GM23338 (cell line): ENCODE results near the gene PTPRZ1. TPM values are rescaled to one million over a fixed set of nuclear protein-coding genes. Genes with fewer than 3 reads are reported as not detected.

Source experiments
- ATAC-seq: fragments of 200-7000 bp; cut with Tn5 transposase; 3 replicates; pipeline ENCODE4 v1.9.1; 2020
- DNase-seq: peaks from one replicate; pipeline ENCODE4 v3.0.0-alpha.2; 2015; ENCODE audit warnings: low spot score
- H2AFZ ChIP-seq: fragments of 200-600 bp; sonication (generic); 2 replicates; pipeline ENCODE4 v1.8.0; 2016; ENCODE audit warnings: antibody characterized with exemption, mild to moderate bottlenecking, moderate library complexity
- H3F3A ChIP-seq: fragments of 200-600 bp; sonication (generic); replicated peaks from 2 replicates; pipeline ENCODE4 v1.8.0; 2017; ENCODE audit warnings: antibody characterized with exemption, mixed run types, low read depth
- H3K27ac ChIP-seq: fragments of 200-600 bp; sonication (generic); 2 replicates; pipeline ENCODE4 v1.6.1; 2016; ENCODE audit warnings: low read depth
- H3K27me3 ChIP-seq: fragments of 200-600 bp; sonication (generic); 2 replicates; pipeline ENCODE4 v1.8.0; 2016; ENCODE audit warnings: mild to moderate bottlenecking, mixed run types, moderate library complexity; ENCODE audit not compliant: insufficient read depth
- H3K36me3 ChIP-seq: fragments of 200-600 bp; sonication (generic); 2 replicates; pipeline ENCODE4 v1.8.0; 2016; ENCODE audit warnings: mild to moderate bottlenecking; ENCODE audit not compliant: insufficient read depth
- H3K4me1 ChIP-seq: fragments of 200-600 bp; sonication (generic); 2 replicates; pipeline ENCODE4 v1.8.0; 2016; ENCODE audit warnings: mild to moderate bottlenecking, moderate library complexity; ENCODE audit not compliant: insufficient read depth
- H3K4me2 ChIP-seq: fragments of 200-600 bp; sonication (generic); 2 replicates; pipeline ENCODE4 v1.7.1; 2017; ENCODE audit warnings: mixed run types
- H3K4me3 ChIP-seq: fragments of 200-600 bp; sonication (generic); 2 replicates; pipeline ENCODE4 v1.6.1; 2016; ENCODE audit warnings: mixed run types
- H3K79me2 ChIP-seq: fragments of 200-600 bp; sonication (generic); replicated peaks from 2 replicates; pipeline ENCODE4 v1.8.0; 2017; ENCODE audit warnings: mild to moderate bottlenecking; ENCODE audit not compliant: insufficient read depth
- H3K9me2 ChIP-seq: fragments of 200-600 bp; sonication (generic); 2 replicates; pipeline ENCODE4 v1.8.0; 2017; ENCODE audit not compliant: insufficient read depth
- H4K20me1 ChIP-seq: fragments of 200-600 bp; sonication (generic); replicated peaks from 2 replicates; pipeline ENCODE4 v1.8.0; 2017; ENCODE audit warnings: mild to moderate bottlenecking; ENCODE audit not compliant: insufficient read depth
- H3K27ac Mint-ChIP-seq: 2 replicates; pipeline ENCODE4 v1.8.0; 2020; ENCODE audit warnings: inconsistent platforms, mild to moderate bottlenecking, moderate library complexity, mixed read lengths
- H3K27me3 Mint-ChIP-seq: 3 replicates; pipeline ENCODE4 v1.8.0; 2022; ENCODE audit warnings: low read depth, mild to moderate bottlenecking, moderate library complexity, mixed read lengths, inconsistent platforms; ENCODE audit not compliant: insufficient read depth, poor library complexity
- H3K36me3 Mint-ChIP-seq: 3 replicates; pipeline ENCODE4 v1.8.0; 2021; ENCODE audit warnings: low read depth, mild to moderate bottlenecking, inconsistent platforms, moderate library complexity, mixed read lengths
- H3K4me1 Mint-ChIP-seq: 3 replicates; pipeline ENCODE4 v1.8.0; 2020; ENCODE audit warnings: mild to moderate bottlenecking, inconsistent platforms, mixed read lengths
- H3K4me3 Mint-ChIP-seq: 3 replicates; pipeline ENCODE4 v1.8.0; 2021; ENCODE audit warnings: moderate library complexity, mild to moderate bottlenecking, inconsistent platforms, mixed read lengths
- H3K9me3 Mint-ChIP-seq: 3 replicates; pipeline ENCODE4 v1.8.0; 2020; ENCODE audit warnings: moderate library complexity, mild to moderate bottlenecking, inconsistent platforms, mixed read lengths
- CREB1 ChIP-seq: fragments of 250-450 bp; sonication (Bioruptor Pico); IDR thresholded peaks from 2 replicates; pipeline ENCODE4 v1.5.0; 2020; ENCODE audit warnings: low read depth, mild to moderate bottlenecking, moderate library complexity
- EZH2 ChIP-seq: fragments of 200-600 bp; sonication (generic); IDR thresholded peaks from one replicate; pipeline ENCODE4 v1.8.0; 2017; ENCODE audit warnings: antibody characterized with exemption, mild to moderate bottlenecking, low read depth; ENCODE audit not compliant: unreplicated experiment
- EZH2phosphoT487 ChIP-seq: fragments of 200-600 bp; sonication (generic); IDR thresholded peaks from one replicate; pipeline ENCODE4 v1.8.1; 2018; ENCODE audit warnings: antibody characterized with exemption; ENCODE audit not compliant: unreplicated experiment
- JUNB ChIP-seq: IDR thresholded peaks from one replicate; pipeline ENCODE4 v1.6.1; 2016; ENCODE audit warnings: antibody characterized with exemption; ENCODE audit not compliant: unreplicated experiment
- NANOG ChIP-seq: IDR thresholded peaks from 2 replicates; pipeline ENCODE4 v1.6.1; 2016; ENCODE audit warnings: antibody characterized with exemption, borderline replicate concordance
- POLR2AphosphoS5 ChIP-seq: IDR thresholded peaks from 2 replicates; pipeline ENCODE4 v1.6.1; 2016; ENCODE audit warnings: antibody characterized with exemption, low read depth
- STAT1 ChIP-seq: IDR thresholded peaks from one replicate; pipeline ENCODE4 v1.6.1; 2016; ENCODE audit warnings: antibody characterized with exemption; ENCODE audit not compliant: unreplicated experiment
- ZNF114 ChIP-seq: fragments of 250-450 bp; sonication (Bioruptor Pico); IDR thresholded peaks from 2 replicates; pipeline ENCODE4 v1.5.0; 2020; ENCODE audit warnings: mild to moderate bottlenecking, moderate library complexity
- ZNF331 ChIP-seq: fragments of 250-450 bp; sonication (Bioruptor Pico); IDR thresholded peaks from 2 replicates; pipeline ENCODE4 v1.5.0; 2020; ENCODE audit warnings: low read depth, mild to moderate bottlenecking, moderate library complexity
- polyA plus RNA-seq: library from polyadenylated mRNA; unstranded; fragments of >200 nt; fragmentation: Nextera tagmentation; extraction: Ambion mirVana; gene quantifications from 2 replicates; pipeline ENCODE4 v1.2.1, GENCODE V29; 2016
- total RNA-seq: library from RNA; depleted of rRNA; stranded (reverse); fragments of >200 nt; shearing (Covaris generic); gene quantifications from 2 replicates; pipeline ENCODE4 v1.2.3, GENCODE V29; 2014
- TF ChIP-seq, protein P1 (sequence below): IDR thresholded peaks from 2 replicates; pipeline ENCODE4 v1.6.1; 2016; ENCODE audit warnings: antibody characterized with exemption
- TF ChIP-seq, protein P2 (sequence below): IDR thresholded peaks from one replicate; pipeline ENCODE4 v1.6.1; 2018; ENCODE audit warnings: antibody characterized with exemption; ENCODE audit not compliant: unreplicated experiment
- TF ChIP-seq, protein P3 (sequence below), 2 experiments: fragments of 200-600 bp in 1 of 2; sonication (generic) in 1 of 2; conservative IDR thresholded peaks; 2 replicates each; pipeline versions ENCODE4 v1.5.1 to v1.6.1; 2016 to 2017; ENCODE audit warnings: antibody characterized with exemption in 2 of 2, low read depth in 2 of 2, mild to moderate bottlenecking in 2 of 2, moderate library complexity in 1 of 2
- TF ChIP-seq, protein P4 (sequence below): fragments of 250-450 bp; sonication (Bioruptor Pico); IDR thresholded peaks from 2 replicates; pipeline ENCODE4 v1.5.0; 2020; ENCODE audit warnings: mild to moderate bottlenecking, moderate library complexity

The PTPRZ1 gene
- total and polyA plus RNA-seq, 2 experiments from 2014 or later, result 160 to 230 TPM

DNA sequence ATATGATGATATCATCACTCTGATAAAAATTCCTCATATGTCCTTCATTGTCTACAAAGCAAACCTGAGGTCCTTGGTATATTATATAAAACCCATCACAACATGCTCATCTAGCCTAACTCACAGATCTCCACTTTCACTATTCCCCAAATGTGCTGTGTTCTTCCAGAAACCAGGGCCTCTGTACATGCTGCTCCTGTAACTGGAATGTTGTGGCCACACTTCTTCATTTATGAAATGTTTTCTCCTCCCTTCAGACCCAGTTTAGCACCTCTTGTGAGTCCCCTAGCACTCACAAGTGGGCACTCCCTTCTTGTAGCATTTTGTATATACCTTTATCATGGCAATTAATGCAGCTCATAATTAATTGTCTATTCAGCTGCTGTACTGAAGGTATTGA is 209.2 kb downstream of the PTPRZ1 start:
- peaks cover 54% of the 10 kb centered on the region for H3F3A ChIP-seq
- H3K9me2 ChIP-seq, result no peaks in the 10 kb centered on the region
- H3K27ac ChIP-seq, result peak overlapping the region; percentile 93
- H3K4me2 ChIP-seq, result no peak overlapping the region
- H2AFZ ChIP-seq, result no peak overlapping the region
- H4K20me1 ChIP-seq, result peaks cover 36% of the 10 kb centered on the region
- H3K27me3 Mint-ChIP-seq, result peaks cover 12% of the 10 kb centered on the region
- peaks cover 84% of the 10 kb centered on the region for H3K36me3 ChIP-seq
- H3K27ac Mint-ChIP-seq, result peak overlapping the region; percentile 93
- H3K4me1 ChIP-seq, result peaks cover 80% of the 10 kb centered on the region
- H3K4me3 ChIP-seq, result no peak overlapping the region
- DNase-seq, result no peak
- no peak for ATAC-seq
- H3K27me3 ChIP-seq, result no peaks in the 10 kb centered on the region
- H3K9me3 Mint-ChIP-seq, result no peaks in the 10 kb centered on the region; the same call in 2 of the 3 replicates
- H3K36me3 Mint-ChIP-seq, result peaks cover 99% of the 10 kb centered on the region
- H3K79me2 ChIP-seq, result peaks cover 7% of the 10 kb centered on the region
- H3K4me1 Mint-ChIP-seq, result peaks cover 73% of the 10 kb centered on the region
- TF ChIP-seq STAT1 (no peak), POLR2AphosphoS5 (no peak; the same call in 1 of the 2 replicates), EZH2 (no peak), ZNF114 (CRISPR knock-in tag) (no peak), JUNB (no peak), CREB1 (no peak), NANOG (no peak), EZH2phosphoT487 (no peak), ZNF331 (CRISPR knock-in tag) (no peak)
- TF ChIP-seq, protein P1, sequence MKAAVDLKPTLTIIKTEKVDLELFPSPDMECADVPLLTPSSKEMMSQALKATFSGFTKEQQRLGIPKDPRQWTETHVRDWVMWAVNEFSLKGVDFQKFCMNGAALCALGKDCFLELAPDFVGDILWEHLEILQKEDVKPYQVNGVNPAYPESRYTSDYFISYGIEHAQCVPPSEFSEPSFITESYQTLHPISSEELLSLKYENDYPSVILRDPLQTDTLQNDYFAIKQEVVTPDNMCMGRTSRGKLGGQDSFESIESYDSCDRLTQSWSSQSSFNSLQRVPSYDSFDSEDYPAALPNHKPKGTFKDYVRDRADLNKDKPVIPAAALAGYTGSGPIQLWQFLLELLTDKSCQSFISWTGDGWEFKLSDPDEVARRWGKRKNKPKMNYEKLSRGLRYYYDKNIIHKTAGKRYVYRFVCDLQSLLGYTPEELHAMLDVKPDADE, result no peak
- TF ChIP-seq, protein P2, sequence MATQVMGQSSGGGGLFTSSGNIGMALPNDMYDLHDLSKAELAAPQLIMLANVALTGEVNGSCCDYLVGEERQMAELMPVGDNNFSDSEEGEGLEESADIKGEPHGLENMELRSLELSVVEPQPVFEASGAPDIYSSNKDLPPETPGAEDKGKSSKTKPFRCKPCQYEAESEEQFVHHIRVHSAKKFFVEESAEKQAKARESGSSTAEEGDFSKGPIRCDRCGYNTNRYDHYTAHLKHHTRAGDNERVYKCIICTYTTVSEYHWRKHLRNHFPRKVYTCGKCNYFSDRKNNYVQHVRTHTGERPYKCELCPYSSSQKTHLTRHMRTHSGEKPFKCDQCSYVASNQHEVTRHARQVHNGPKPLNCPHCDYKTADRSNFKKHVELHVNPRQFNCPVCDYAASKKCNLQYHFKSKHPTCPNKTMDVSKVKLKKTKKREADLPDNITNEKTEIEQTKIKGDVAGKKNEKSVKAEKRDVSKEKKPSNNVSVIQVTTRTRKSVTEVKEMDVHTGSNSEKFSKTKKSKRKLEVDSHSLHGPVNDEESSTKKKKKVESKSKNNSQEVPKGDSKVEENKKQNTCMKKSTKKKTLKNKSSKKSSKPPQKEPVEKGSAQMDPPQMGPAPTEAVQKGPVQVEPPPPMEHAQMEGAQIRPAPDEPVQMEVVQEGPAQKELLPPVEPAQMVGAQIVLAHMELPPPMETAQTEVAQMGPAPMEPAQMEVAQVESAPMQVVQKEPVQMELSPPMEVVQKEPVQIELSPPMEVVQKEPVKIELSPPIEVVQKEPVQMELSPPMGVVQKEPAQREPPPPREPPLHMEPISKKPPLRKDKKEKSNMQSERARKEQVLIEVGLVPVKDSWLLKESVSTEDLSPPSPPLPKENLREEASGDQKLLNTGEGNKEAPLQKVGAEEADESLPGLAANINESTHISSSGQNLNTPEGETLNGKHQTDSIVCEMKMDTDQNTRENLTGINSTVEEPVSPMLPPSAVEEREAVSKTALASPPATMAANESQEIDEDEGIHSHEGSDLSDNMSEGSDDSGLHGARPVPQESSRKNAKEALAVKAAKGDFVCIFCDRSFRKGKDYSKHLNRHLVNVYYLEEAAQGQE, result no peak
- TF ChIP-seq, protein P3, sequence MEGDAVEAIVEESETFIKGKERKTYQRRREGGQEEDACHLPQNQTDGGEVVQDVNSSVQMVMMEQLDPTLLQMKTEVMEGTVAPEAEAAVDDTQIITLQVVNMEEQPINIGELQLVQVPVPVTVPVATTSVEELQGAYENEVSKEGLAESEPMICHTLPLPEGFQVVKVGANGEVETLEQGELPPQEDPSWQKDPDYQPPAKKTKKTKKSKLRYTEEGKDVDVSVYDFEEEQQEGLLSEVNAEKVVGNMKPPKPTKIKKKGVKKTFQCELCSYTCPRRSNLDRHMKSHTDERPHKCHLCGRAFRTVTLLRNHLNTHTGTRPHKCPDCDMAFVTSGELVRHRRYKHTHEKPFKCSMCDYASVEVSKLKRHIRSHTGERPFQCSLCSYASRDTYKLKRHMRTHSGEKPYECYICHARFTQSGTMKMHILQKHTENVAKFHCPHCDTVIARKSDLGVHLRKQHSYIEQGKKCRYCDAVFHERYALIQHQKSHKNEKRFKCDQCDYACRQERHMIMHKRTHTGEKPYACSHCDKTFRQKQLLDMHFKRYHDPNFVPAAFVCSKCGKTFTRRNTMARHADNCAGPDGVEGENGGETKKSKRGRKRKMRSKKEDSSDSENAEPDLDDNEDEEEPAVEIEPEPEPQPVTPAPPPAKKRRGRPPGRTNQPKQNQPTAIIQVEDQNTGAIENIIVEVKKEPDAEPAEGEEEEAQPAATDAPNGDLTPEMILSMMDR (conservative IDR thresholded peaks at IDR 0.05; ENCODE audit: low read depth in 2 of 2), result no peak
- TF ChIP-seq, protein P4, sequence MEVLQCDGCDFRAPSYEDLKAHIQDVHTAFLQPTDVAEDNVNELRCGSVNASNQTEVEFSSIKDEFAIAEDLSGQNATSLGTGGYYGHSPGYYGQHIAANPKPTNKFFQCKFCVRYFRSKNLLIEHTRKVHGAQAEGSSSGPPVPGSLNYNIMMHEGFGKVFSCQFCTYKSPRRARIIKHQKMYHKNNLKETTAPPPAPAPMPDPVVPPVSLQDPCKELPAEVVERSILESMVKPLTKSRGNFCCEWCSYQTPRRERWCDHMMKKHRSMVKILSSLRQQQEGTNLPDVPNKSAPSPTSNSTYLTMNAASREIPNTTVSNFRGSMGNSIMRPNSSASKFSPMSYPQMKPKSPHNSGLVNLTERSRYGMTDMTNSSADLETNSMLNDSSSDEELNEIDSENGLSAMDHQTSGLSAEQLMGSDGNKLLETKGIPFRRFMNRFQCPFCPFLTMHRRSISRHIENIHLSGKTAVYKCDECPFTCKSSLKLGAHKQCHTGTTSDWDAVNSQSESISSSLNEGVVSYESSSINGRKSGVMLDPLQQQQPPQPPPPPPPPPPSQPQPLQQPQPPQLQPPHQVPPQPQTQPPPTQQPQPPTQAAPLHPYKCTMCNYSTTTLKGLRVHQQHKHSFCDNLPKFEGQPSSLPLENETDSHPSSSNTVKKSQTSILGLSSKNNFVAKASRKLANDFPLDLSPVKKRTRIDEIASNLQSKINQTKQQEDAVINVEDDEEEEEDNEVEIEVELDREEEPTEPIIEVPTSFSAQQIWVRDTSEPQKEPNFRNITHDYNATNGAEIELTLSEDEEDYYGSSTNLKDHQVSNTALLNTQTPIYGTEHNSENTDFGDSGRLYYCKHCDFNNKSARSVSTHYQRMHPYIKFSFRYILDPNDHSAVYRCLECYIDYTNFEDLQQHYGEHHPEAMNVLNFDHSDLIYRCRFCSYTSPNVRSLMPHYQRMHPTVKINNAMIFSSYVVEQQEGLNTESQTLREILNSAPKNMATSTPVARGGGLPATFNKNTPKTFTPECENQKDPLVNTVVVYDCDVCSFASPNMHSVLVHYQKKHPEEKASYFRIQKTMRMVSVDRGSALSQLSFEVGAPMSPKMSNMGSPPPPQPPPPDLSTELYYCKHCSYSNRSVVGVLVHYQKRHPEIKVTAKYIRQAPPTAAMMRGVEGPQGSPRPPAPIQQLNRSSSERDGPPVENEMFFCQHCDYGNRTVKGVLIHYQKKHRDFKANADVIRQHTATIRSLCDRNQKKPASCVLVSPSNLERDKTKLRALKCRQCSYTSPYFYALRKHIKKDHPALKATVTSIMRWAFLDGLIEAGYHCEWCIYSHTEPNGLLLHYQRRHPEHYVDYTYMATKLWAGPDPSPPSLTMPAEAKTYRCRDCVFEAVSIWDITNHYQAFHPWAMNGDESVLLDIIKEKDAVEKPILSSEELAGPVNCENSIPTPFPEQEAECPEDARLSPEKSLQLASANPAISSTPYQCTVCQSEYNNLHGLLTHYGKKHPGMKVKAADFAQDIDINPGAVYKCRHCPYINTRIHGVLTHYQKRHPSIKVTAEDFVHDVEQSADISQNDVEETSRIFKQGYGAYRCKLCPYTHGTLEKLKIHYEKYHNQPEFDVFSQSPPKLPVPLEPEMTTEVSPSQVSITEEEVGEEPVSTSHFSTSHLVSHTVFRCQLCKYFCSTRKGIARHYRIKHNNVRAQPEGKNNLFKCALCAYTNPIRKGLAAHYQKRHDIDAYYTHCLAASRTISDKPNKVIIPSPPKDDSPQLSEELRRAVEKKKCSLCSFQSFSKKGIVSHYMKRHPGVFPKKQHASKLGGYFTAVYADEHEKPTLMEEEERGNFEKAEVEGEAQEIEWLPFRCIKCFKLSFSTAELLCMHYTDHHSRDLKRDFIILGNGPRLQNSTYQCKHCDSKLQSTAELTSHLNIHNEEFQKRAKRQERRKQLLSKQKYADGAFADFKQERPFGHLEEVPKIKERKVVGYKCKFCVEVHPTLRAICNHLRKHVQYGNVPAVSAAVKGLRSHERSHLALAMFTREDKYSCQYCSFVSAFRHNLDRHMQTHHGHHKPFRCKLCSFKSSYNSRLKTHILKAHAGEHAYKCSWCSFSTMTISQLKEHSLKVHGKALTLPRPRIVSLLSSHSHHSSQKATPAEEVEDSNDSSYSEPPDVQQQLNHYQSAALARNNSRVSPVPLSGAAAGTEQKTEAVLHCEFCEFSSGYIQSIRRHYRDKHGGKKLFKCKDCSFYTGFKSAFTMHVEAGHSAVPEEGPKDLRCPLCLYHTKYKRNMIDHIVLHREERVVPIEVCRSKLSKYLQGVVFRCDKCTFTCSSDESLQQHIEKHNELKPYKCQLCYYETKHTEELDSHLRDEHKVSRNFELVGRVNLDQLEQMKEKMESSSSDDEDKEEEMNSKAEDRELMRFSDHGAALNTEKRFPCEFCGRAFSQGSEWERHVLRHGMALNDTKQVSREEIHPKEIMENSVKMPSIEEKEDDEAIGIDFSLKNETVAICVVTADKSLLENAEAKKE (CRISPR knock-in tag), result no peak
- H3K4me3 Mint-ChIP-seq, result no peak overlapping the region
